HCT116 (cell line): ENCODE data around the gene ESAM. TPM values are rescaled to one million over a fixed set of nuclear protein-coding genes. Genes with fewer than 3 reads are reported as not detected.

ENCODE experiments used
- ATAC-seq: fragments of 200-7000 bp; cut with Tn5 transposase; 2 replicates; pipeline ENCODE4 v1.9.1; 2020; ENCODE audit warnings: mild to moderate bottlenecking, moderate library complexity
- BruUV-seq: library from RNA; stranded (reverse); fragments of 400-500 nt; replicated peaks from 2 replicates; lab custom pipeline; 2021; lab: Mats Ljungman, UMichigan
- CTCF ChIA-PET: fragments of 300-600 bp; sonication (Branson Sonifier 250); formaldehyde crosslinking; loops from one replicate; lab custom pipeline; 2021; ENCODE audit warnings: antibody characterized with exemption; lab: Charles Lee
- POLR2A ChIA-PET: fragments of 300-600, 350-600 bp; sonication (Branson Sonifier 250); formaldehyde crosslinking; loops from one replicate; lab custom pipeline; 2021; ENCODE audit warnings: antibody characterized with exemption; lab: Charles Lee
- RAD21 ChIA-PET, 2 experiments: fragments of 300-600 bp; sonication (Branson Sonifier 250); formaldehyde crosslinking; loops; one replicate each; lab custom pipeline; 2023; ENCODE audit warnings: low total read pairs in 2 of 2; ENCODE audit not compliant: uncharacterized antibody in 2 of 2, unreplicated experiment in 2 of 2, low non-redundant PET in 1 of 2; lab: Charles Lee
- DNase-seq: peaks from one replicate; pipeline ENCODE4 v3.0.0-alpha.2; 2010; ENCODE audit warnings: low read depth, low spot score
- H2AFZ ChIP-seq: fragments of 200-600 bp; shearing (Covaris generic), sonication (generic); 2 replicates; pipeline ENCODE4 v1.6.1; 2017; ENCODE audit warnings: low read depth, mixed run types, mixed read lengths, antibody characterized with exemption, low read length; ENCODE audit not compliant: poor library complexity, severe bottlenecking
- H3K27ac ChIP-seq: 2 replicates; pipeline ENCODE4 v1.5.1; 2012; ENCODE audit warnings: low read depth, low read length
- H3K27me3 ChIP-seq: fragments of 200-600 bp; sonication (generic); 2 replicates; pipeline ENCODE4 v1.6.1; 2016; ENCODE audit warnings: mixed run types, low read length, mixed read lengths; ENCODE audit not compliant: insufficient read depth
- H3K36me3 ChIP-seq, 2 experiments: fragments of 200-500 bp in 1 of 2; fragments of 200-600 bp in 1 of 2; sonication (Bioruptor generic) in 1 of 2; sonication (generic) in 1 of 2; 2 replicates each; pipeline versions ENCODE4 v1.5.1 to v1.6.1; 2014 to 2016; ENCODE audit warnings: low read length in 2 of 2, inconsistent platforms in 1 of 2, mixed read lengths in 1 of 2, mixed run types in 1 of 2; ENCODE audit not compliant: insufficient read depth in 2 of 2, control insufficient read depth in 1 of 2
- H3K4me1 ChIP-seq, 2 experiments: fragments of 200-600 bp in 1 of 2; sonication (generic) in 1 of 2; 2 replicates each; pipeline versions ENCODE4 v1.5.1 to v1.6.1; 2012 to 2017; ENCODE audit warnings: low read length in 2 of 2, inconsistent platforms in 1 of 2, mild to moderate bottlenecking in 1 of 2, mixed read lengths in 1 of 2, mixed run types in 1 of 2, moderate library complexity in 1 of 2; ENCODE audit not compliant: insufficient read depth in 2 of 2, control insufficient read depth in 1 of 2
- H3K4me2 ChIP-seq: fragments of 200-600 bp; sonication (generic); 2 replicates; pipeline ENCODE4 v1.6.1; 2017; ENCODE audit warnings: mixed run types, low read length, mixed read lengths
- H3K4me3 ChIP-seq, 2 experiments: fragments of 200-600 bp in 1 of 2; sonication (generic) in 1 of 2; replicated peaks in 1 of 2; 2 replicates each; pipeline ENCODE4 v1.5.1; 2011 to 2016; ENCODE audit warnings: low read length in 2 of 2, control low read depth in 1 of 2, low read depth in 1 of 2, mild to moderate bottlenecking in 1 of 2, mixed read lengths in 1 of 2, mixed run types in 1 of 2
- H3K79me2 ChIP-seq: fragments of 200-600 bp; sonication (generic); 2 replicates; pipeline ENCODE4 v1.6.1; 2017; ENCODE audit warnings: mild to moderate bottlenecking, mixed run types, low read length, moderate library complexity, mixed read lengths; ENCODE audit not compliant: insufficient read depth
- H3K9ac ChIP-seq: fragments of 200-600 bp; sonication (generic); 2 replicates; pipeline ENCODE4 v1.6.1; 2016; ENCODE audit warnings: low read length, mixed read lengths
- H3K9me2 ChIP-seq: fragments of 200-600 bp; sonication (generic), shearing (Covaris generic); 2 replicates; pipeline ENCODE4 v1.6.1; 2017; ENCODE audit warnings: mixed run types, mild to moderate bottlenecking, moderate library complexity; ENCODE audit not compliant: insufficient read depth
- H3K9me3 ChIP-seq, 2 experiments: fragments of 200-500 bp in 1 of 2; fragments of 200-600 bp in 1 of 2; sonication (Bioruptor generic) in 1 of 2; sonication (generic) in 1 of 2; 2 replicates each; pipeline ENCODE4 v1.6.1; 2014 to 2017; ENCODE audit warnings: low read length in 2 of 2, mixed read lengths in 2 of 2, inconsistent platforms in 1 of 2, low read depth in 1 of 2, mild to moderate bottlenecking in 1 of 2, mixed run types in 1 of 2, moderate library complexity in 1 of 2; ENCODE audit not compliant: control insufficient read depth in 1 of 2, insufficient read depth in 1 of 2
- H4K20me1 ChIP-seq: fragments of 200-600 bp; sonication (generic), shearing (Covaris generic); 2 replicates; pipeline ENCODE4 v1.6.1; 2017; ENCODE audit warnings: mixed run types, mild to moderate bottlenecking, moderate library complexity; ENCODE audit not compliant: insufficient read depth
- ATF3 ChIP-seq: IDR thresholded peaks from 2 replicates; pipeline ENCODE4 v1.6.1; 2012
- EGR1 ChIP-seq: IDR thresholded peaks from 2 replicates; pipeline ENCODE4 v1.6.1; 2012; ENCODE audit warnings: low read depth
- ELF1 ChIP-seq: IDR thresholded peaks from 2 replicates; pipeline ENCODE4 v1.6.1; 2012; ENCODE audit warnings: low read depth, borderline replicate concordance
- EZH2 ChIP-seq: fragments of 200-600 bp; sonication (generic); IDR thresholded peaks from 2 replicates; pipeline ENCODE4 v1.6.1; 2017; ENCODE audit warnings: antibody characterized with exemption, mixed run types
- JUND ChIP-seq: IDR thresholded peaks from 2 replicates; pipeline ENCODE4 v1.6.1; 2012
- RAD21 ChIP-seq: IDR thresholded peaks from 2 replicates; pipeline ENCODE4 v1.6.1; 2012; ENCODE audit warnings: low read depth, mild to moderate bottlenecking
- REST ChIP-seq: IDR thresholded peaks from 2 replicates; pipeline ENCODE4 v1.6.1; 2012; ENCODE audit warnings: low read depth
- SP1 ChIP-seq: IDR thresholded peaks from 2 replicates; pipeline ENCODE4 v1.6.1; 2012; ENCODE audit warnings: low read depth
- SRF ChIP-seq: IDR thresholded peaks from 2 replicates; pipeline ENCODE4 v1.6.1; 2012; ENCODE audit warnings: low read depth
- ZBTB33 ChIP-seq: IDR thresholded peaks from 2 replicates; pipeline ENCODE4 v1.6.1; 2011; ENCODE audit warnings: mild to moderate bottlenecking, low read length, moderate library complexity; ENCODE audit not compliant: insufficient replicate concordance; ENCODE audit errors: extremely low read depth
- intact Hi-C: fragments of 100-400 bp; cut with micrococcal nuclease; formaldehyde crosslinking; loops from 2 replicates; pipeline ENCODE4 v1.10.0; 2022
- total RNA-seq: library from RNA; stranded (reverse); gene quantifications from one replicate; pipeline ENCODE4 v1.2.1, GENCODE V29; 2021; ENCODE audit not compliant: unreplicated experiment

The ESAM gene
- total RNA-seq, 1 experiment from 2014 or later: 6.1 TPM

- Histone ChIP-seq H3K27ac (no peak overlapping the region), H3K9me2 (no peaks in the 10 kb centered on the region), H3K4me3 (no peak overlapping the region), H3K9ac (no peak overlapping the region), H3K36me3 (no peaks in the 10 kb centered on the region), H4K20me1 (no peaks in the 10 kb centered on the region), H2AFZ (no peak overlapping the region), H3K27me3 (no peaks in the 10 kb centered on the region), H3K4me1 (0 out of 4 replicates have a peak, but pooled peaks cover 0 to 5% of the 10 kb centered on the region in 2 experiments), H3K4me2 (no peak overlapping the region), H3K79me2 (peaks cover 14% of the 10 kb centered on the region; the same call in 1 of the 2 replicates), H3K9me3 (no peaks in the 10 kb centered on the region)
- intact Hi-C loops: no loop called here
- TF ChIP-seq SP1 (no peak), ZBTB33 (no peak), JUND (no peak), EZH2 (no peak), RAD21 (no peak), SRF (no peak), REST (no peak), ELF1 (no peak), ATF3 (no peak), EGR1 (no peak)
- DNase-seq (no peak), ATAC-seq (no peak)
- ChIA-PET CTCF (interaction anchor here (1.2 kb wide), 1 partner anchor 93 kb away, joined by 3 read pairs; no protein-coding TSS in a partner anchor), RAD21 (no interaction called here), POLR2A (no interaction called here)
- no TSS peak for BruUV-seq
Observed at GRCh38 chr11:124783002-124783401, 20.9 kb upstream of the ESAM start.
